Measurements from ENCODE around the gene POLE.

- TF ChIP-seq, protein P1, sequence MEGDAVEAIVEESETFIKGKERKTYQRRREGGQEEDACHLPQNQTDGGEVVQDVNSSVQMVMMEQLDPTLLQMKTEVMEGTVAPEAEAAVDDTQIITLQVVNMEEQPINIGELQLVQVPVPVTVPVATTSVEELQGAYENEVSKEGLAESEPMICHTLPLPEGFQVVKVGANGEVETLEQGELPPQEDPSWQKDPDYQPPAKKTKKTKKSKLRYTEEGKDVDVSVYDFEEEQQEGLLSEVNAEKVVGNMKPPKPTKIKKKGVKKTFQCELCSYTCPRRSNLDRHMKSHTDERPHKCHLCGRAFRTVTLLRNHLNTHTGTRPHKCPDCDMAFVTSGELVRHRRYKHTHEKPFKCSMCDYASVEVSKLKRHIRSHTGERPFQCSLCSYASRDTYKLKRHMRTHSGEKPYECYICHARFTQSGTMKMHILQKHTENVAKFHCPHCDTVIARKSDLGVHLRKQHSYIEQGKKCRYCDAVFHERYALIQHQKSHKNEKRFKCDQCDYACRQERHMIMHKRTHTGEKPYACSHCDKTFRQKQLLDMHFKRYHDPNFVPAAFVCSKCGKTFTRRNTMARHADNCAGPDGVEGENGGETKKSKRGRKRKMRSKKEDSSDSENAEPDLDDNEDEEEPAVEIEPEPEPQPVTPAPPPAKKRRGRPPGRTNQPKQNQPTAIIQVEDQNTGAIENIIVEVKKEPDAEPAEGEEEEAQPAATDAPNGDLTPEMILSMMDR (IDR thresholded peaks at IDR 0.05; ENCODE audit: low read depth, low read length), result no peak
- no peak for TF ChIP-seq POLR2A (IDR thresholded peaks at IDR 0.05; ENCODE audit: extremely low read depth, insufficient read length)
- TF ChIP-seq MYC (IDR thresholded peaks at IDR 0.05; ENCODE audit: low read depth, low read length), result no peak
Measured at GRCh38 chr12:132611620-132612019, 75.5 kb downstream of the POLE start.
